T1000 (cell line): ENCODE measurements around the gene CR1.
"Not testable (repeated sequence)": the region's sequence is repeated elsewhere in the genome, so short reads cannot be mapped to it uniquely, and the experiment has no call there.

ENCODE experiments used
- DNase-seq: peaks from one replicate; lab custom pipeline; 2025; ENCODE audit warnings: mixed read lengths; lab: John Stamatoyannopoulos, UW

CR1 gene

DNA sequence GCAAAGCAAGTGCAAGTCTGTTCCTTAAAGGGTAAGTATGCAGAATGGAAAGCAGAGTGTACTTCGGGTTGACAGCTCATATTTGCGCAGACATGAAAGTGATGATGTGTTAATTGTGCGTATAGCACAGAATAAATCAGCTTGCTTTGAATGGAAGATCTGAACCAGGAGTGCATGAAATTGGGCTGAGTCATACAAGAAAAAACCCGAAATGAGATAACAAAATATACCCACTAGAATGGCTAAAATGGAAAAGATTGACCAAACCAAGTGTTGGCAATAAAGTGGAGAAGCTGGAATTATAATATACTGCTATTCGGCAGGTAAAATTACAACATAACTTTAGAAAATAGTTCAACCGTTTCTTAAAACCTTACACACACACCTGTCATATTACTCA, 177.4 kb downstream of the CR1 start:
- no peak for DNase-seq

DNA sequence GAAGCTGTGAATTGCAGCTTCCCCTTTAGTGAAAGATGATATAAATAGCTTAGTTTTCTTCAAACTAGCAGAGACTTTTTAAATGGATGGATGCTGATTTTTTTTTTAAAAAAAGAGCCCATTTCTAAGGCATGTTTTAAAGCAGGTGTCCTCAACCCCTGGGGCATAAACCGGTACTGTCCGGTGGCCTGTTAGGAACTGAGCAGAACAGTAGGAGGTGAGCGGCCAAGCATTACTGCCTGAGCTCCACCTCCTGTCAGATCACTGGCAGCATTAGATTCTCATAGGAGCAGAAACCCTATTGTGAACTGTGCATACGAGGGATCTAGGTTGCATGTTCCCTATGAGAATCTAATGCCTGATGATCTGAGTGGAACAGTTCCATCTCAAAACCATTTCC, 180.2 kb downstream of the CR1 start:
- no peak for DNase-seq

- not testable (repeated sequence) for DNase-seq
Observed at GRCh38 chr1:207680590-207681388, 184.8 kb downstream of the CR1 start.

DNA sequence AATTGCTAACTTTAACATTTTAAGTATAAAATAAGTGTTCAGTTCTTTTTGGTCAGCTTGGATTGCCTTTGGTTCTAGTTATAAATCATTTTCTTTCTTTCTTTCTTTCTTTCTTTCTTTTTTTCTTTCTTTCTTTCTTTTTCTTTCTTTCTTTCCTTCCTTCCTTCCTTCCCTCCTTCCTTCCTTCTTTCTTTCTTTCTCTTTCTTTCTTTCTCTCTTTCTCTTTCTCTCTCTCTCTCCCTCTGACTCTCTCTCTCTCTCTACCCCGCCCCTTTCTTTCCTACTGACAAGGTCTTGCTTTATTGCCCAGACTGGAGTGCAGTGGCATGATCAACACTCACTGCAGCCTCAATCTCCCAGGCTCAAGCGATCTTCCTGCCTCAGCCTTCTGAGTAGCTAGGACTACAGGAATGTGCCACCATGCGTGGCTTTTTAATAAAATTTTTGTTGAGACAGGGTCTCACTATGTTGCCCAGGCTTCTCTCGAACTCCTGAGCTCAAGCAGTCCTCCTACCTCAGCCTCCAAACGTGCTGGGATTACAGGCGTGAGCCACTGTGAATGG, 187.0 kb downstream of the CR1 start:
- not testable (repeated sequence) for DNase-seq

DNA sequence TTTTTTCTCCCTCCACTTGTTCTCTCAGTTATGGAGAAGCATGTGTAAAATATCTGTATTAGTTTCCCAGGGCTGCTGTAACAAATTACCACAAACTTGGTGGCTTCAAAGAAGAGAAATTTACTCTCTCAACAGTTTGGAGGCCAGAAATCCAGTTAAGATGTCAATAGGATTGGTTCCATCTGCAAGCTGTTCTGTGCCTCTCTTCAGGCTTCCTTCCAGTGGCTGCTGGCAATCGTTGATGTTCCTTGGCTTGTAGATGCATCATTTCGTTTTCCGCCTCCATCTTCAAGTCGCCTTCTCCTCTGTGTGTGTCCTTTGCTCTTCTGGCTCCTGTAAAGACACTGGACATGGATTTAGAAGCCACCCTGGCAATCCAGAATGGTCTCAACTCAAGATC, 194.6 kb downstream of the CR1 start:
- DNase-seq = not testable (repeated sequence)

- DNase-seq = no peak
Observed at GRCh38 chr1:207691010-207691409, 195.1 kb downstream of the CR1 start.
